H9 (cell line): ENCODE results near the gene CCDC158. TPM values are rescaled to one million over a fixed set of nuclear protein-coding genes. Genes with fewer than 3 reads are reported as not detected.

ENCODE experiments used
- DNase-seq: peaks from one replicate; pipeline ENCODE4 v3.0.0-alpha.2; 2017
- H2AFZ ChIP-seq: one replicate; pipeline ENCODE4 v1.6.1; 2013; ENCODE audit warnings: mild to moderate bottlenecking, low read length, control low read depth, moderate library complexity
- H2AK5ac ChIP-seq: 2 replicates; pipeline ENCODE4 v1.6.1; 2013; ENCODE audit warnings: low read length, control low read depth, mixed read lengths; ENCODE audit not compliant: insufficient read length
- H2BK120ac ChIP-seq: one replicate; pipeline ENCODE4 v1.6.1; 2013; ENCODE audit warnings: low read depth, mild to moderate bottlenecking, low read length, control low read depth, inconsistent platforms; ENCODE audit not compliant: poor library complexity, severe bottlenecking
- H2BK12ac ChIP-seq: 2 replicates; pipeline ENCODE4 v1.6.1; 2013; ENCODE audit warnings: low read length, control low read depth, mixed read lengths, low read depth; ENCODE audit not compliant: insufficient read length
- H2BK15ac ChIP-seq: 2 replicates; pipeline ENCODE4 v1.6.1; 2013; ENCODE audit warnings: low read depth, low read length, control low read depth
- H2BK20ac ChIP-seq: one replicate; pipeline ENCODE4 v1.6.1; 2013; ENCODE audit warnings: low read depth, mild to moderate bottlenecking, low read length, control low read depth, inconsistent platforms; ENCODE audit not compliant: poor library complexity, severe bottlenecking
- H2BK5ac ChIP-seq: 2 replicates; pipeline ENCODE4 v1.6.1; 2013; ENCODE audit warnings: low read length, control low read depth, mixed read lengths; ENCODE audit not compliant: insufficient read length
- H3K14ac ChIP-seq: 2 replicates; pipeline ENCODE4 v1.6.1; 2013; ENCODE audit warnings: low read length, control low read depth; ENCODE audit not compliant: insufficient read depth
- H3K18ac ChIP-seq: 2 replicates; pipeline ENCODE4 v1.6.1; 2013; ENCODE audit warnings: low read depth, mild to moderate bottlenecking, mixed read lengths, low read length, control low read depth; ENCODE audit not compliant: insufficient read length
- H3K23ac ChIP-seq: 2 replicates; pipeline ENCODE4 v1.6.1; 2013; ENCODE audit warnings: low read length, control low read depth, mixed read lengths, low read depth; ENCODE audit not compliant: insufficient read length
- H3K23me2 ChIP-seq: 2 replicates; pipeline ENCODE4 v1.6.1; 2013; ENCODE audit warnings: low read depth, mild to moderate bottlenecking, mixed read lengths, low read length, control low read depth; ENCODE audit not compliant: insufficient read length, poor library complexity, severe bottlenecking
- H3K27ac ChIP-seq: 2 replicates; pipeline ENCODE4 v1.5.1; 2013; ENCODE audit warnings: low read length, control low read depth, mixed read lengths, low read depth; ENCODE audit not compliant: insufficient read length
- H3K27me3 ChIP-seq: 2 replicates; pipeline ENCODE4 v1.6.1; 2013; ENCODE audit warnings: low read length, control low read depth, inconsistent platforms; ENCODE audit not compliant: insufficient read depth
- H3K4ac ChIP-seq: 2 replicates; pipeline ENCODE4 v1.6.1; 2013; ENCODE audit warnings: low read depth, mild to moderate bottlenecking, control low read depth, inconsistent platforms, low read length, moderate library complexity
- H3K4me1 ChIP-seq: 2 replicates; pipeline ENCODE4 v1.6.1; 2013; ENCODE audit warnings: low read length, control low read depth, inconsistent platforms; ENCODE audit not compliant: insufficient read depth
- H3K4me2 ChIP-seq: 2 replicates; pipeline ENCODE4 v1.6.1; 2013; ENCODE audit warnings: low read length, control low read depth, mixed read lengths; ENCODE audit not compliant: insufficient read length, insufficient read depth
- H3K56ac ChIP-seq: 2 replicates; pipeline ENCODE4 v1.6.1; 2013; ENCODE audit warnings: low read depth, mild to moderate bottlenecking, mixed read lengths, low read length, control low read depth; ENCODE audit not compliant: insufficient read length
- H3K79me1 ChIP-seq: 2 replicates; pipeline ENCODE4 v1.6.1; 2013; ENCODE audit warnings: low read depth, mild to moderate bottlenecking, moderate library complexity, low read length, control low read depth, inconsistent platforms; ENCODE audit not compliant: insufficient read depth, poor library complexity, severe bottlenecking
- H3K79me2 ChIP-seq: 2 replicates; pipeline ENCODE4 v1.6.1; 2013; ENCODE audit warnings: low read length, control low read depth, inconsistent platforms; ENCODE audit not compliant: insufficient read depth
- H3K9ac ChIP-seq: 2 replicates; pipeline ENCODE4 v1.6.1; 2013; ENCODE audit warnings: low read length, control low read depth, mixed read lengths; ENCODE audit not compliant: insufficient read length; ENCODE audit errors: extremely low read depth
- H3K9me3 ChIP-seq: one replicate; pipeline ENCODE4 v1.6.1; 2013; ENCODE audit warnings: low read depth, low read length, inconsistent platforms; ENCODE audit not compliant: control insufficient read depth
- H3T11ph ChIP-seq: one replicate; pipeline ENCODE4 v1.6.1; 2013; ENCODE audit warnings: mild to moderate bottlenecking, low read length, control low read depth, inconsistent platforms
- H4K20me1 ChIP-seq: one replicate; pipeline ENCODE4 v1.6.1; 2013; ENCODE audit not compliant: control insufficient read depth, insufficient read length, insufficient read depth
- H4K5ac ChIP-seq: 2 replicates; pipeline ENCODE4 v1.6.1; 2013; ENCODE audit warnings: low read depth, mild to moderate bottlenecking, mixed read lengths, low read length, control low read depth; ENCODE audit not compliant: insufficient read length
- H4K8ac ChIP-seq: replicated peaks from 2 replicates; pipeline ENCODE4 v1.6.1; 2013; ENCODE audit warnings: low read length, control low read depth, mixed read lengths, low read depth; ENCODE audit not compliant: insufficient read length
- H4K91ac ChIP-seq: 2 replicates; pipeline ENCODE4 v1.6.1; 2013; ENCODE audit warnings: low read depth, mild to moderate bottlenecking, moderate library complexity, mixed read lengths, low read length, control low read depth; ENCODE audit not compliant: insufficient read length
- H3K27ac Mint-ChIP-seq, 3 experiments: 2 replicates in 2 of 3; 3 replicates in 1 of 3; pipeline ENCODE4 v1.8.0; 2020 to 2021; ENCODE audit warnings: mixed read lengths in 3 of 3, mild to moderate bottlenecking in 1 of 3, moderate library complexity in 1 of 3
- H3K27me3 Mint-ChIP-seq: 2 replicates; pipeline ENCODE4 v1.8.0; 2021; ENCODE audit warnings: low read depth, mild to moderate bottlenecking, moderate library complexity, mixed read lengths
- H3K36me3 Mint-ChIP-seq, 3 experiments: 2 replicates in 2 of 3; 3 replicates in 1 of 3; pipeline ENCODE4 v1.8.0; 2020 to 2021; ENCODE audit warnings: low read depth in 3 of 3, mixed read lengths in 3 of 3; ENCODE audit not compliant: insufficient read depth in 1 of 3
- H3K4me1 Mint-ChIP-seq, 2 experiments: 2 replicates each; pipeline ENCODE4 v1.8.0; 2020; ENCODE audit warnings: mixed read lengths in 2 of 2
- H3K4me3 Mint-ChIP-seq, 2 experiments: 2 replicates in 1 of 2; 3 replicates in 1 of 2; pipeline ENCODE4 v1.8.0; 2020 to 2021; ENCODE audit warnings: mild to moderate bottlenecking in 2 of 2, mixed read lengths in 2 of 2, moderate library complexity in 1 of 2
- H3K9me3 Mint-ChIP-seq, 2 experiments: 2 replicates in 1 of 2; 3 replicates in 1 of 2; pipeline ENCODE4 v1.8.0; 2020; ENCODE audit warnings: mild to moderate bottlenecking in 2 of 2, mixed read lengths in 2 of 2, moderate library complexity in 1 of 2
- CTCF ChIP-seq: fragments of 200-600 bp; sonication (generic); conservative IDR thresholded peaks from 3 replicates; pipeline ENCODE4 v1.8.0; 2021; ENCODE audit warnings: antibody characterized with exemption, mild to moderate bottlenecking
- WGBS: extraction: QIAGEN DNeasy Blood & Tissue Kit; methylation state at CpG from one replicate; pipeline ENCODE4 v1.1.7; 2013; ENCODE audit warnings: missing lambda C conversion rate, low lambda C conversion rate, mixed read lengths; ENCODE audit not compliant: insufficient read length; ENCODE audit errors: extremely low coverage; 5-methylcytosine and 5-hydroxymethylcytosine counted together
- total RNA-seq: library from RNA; stranded (reverse); gene quantifications from 2 replicates; pipeline ENCODE4 v1.2.1, GENCODE V29; 2021

CCDC158 gene
- total RNA-seq, 1 experiment from 2014 or later: not detected

- no peak overlapping the region for H3K9ac ChIP-seq
- no CpG with 5 or more reads among the region's 6 CpGs for WGBS
- H4K91ac ChIP-seq: no peak overlapping the region
- H3K27me3 Mint-ChIP-seq: peaks cover 17% of the 10 kb centered on the region
- no peak overlapping the region for H3K4me3 Mint-ChIP-seq
- H3K27ac ChIP-seq: no peak overlapping the region
- H3K27me3 ChIP-seq: peaks cover 4% of the 10 kb centered on the region; the same call in 1 of the 2 replicates
- H3K4me1 Mint-ChIP-seq: peaks cover 6 to 20% of the 10 kb centered on the region in 2 experiments
- H3K27ac Mint-ChIP-seq: no peak overlapping the region
- no peak overlapping the region for H4K5ac ChIP-seq
- no peaks in the 10 kb centered on the region for H4K20me1 ChIP-seq
- H3K4me1 ChIP-seq: peaks cover 1% of the 10 kb centered on the region; the same call in 1 of the 2 replicates
- no peak overlapping the region for H3K23ac ChIP-seq
- H3K36me3 Mint-ChIP-seq: peaks cover 6 to 15% (median 12%) of the 10 kb centered on the region in 3 experiments; a peak in 5 of 7 replicates
- no peak for TF ChIP-seq CTCF
- H3T11ph ChIP-seq: no peak overlapping the region
- no peak overlapping the region for H4K8ac ChIP-seq
- H3K79me1 ChIP-seq: no peaks in the 10 kb centered on the region
- no peak overlapping the region for H2BK5ac ChIP-seq
- peaks cover 15% of the 10 kb centered on the region for H3K23me2 ChIP-seq
- no peak overlapping the region for H3K56ac ChIP-seq
- no peak overlapping the region for H3K4ac ChIP-seq
- no peaks in the 10 kb centered on the region; a peak in 1 of 5 replicates for H3K9me3 Mint-ChIP-seq
- DNase-seq: no peak
- no peak overlapping the region for H2AK5ac ChIP-seq
- H2BK20ac ChIP-seq: no peak overlapping the region
- H2BK15ac ChIP-seq: no peak overlapping the region
- no peaks in the 10 kb centered on the region for H3K9me3 ChIP-seq
- H3K4me2 ChIP-seq: no peak overlapping the region
- no peak overlapping the region for H2BK120ac ChIP-seq
- H2BK12ac ChIP-seq: no peak overlapping the region
- H3K18ac ChIP-seq: no peak overlapping the region
- H3K79me2 ChIP-seq: no peaks in the 10 kb centered on the region
- H3K14ac ChIP-seq: no peak overlapping the region
- H2AFZ ChIP-seq: no peak overlapping the region
Observed at GRCh38 chr4:76308548-76308947, 112.4 kb downstream of the CCDC158 start.
